Aortic smooth muscle cell (primary cell): ENCODE data around the gene CXCL13. TPM values are rescaled to one million over a fixed set of nuclear protein-coding genes. Genes with fewer than 3 reads are reported as not detected.

ENCODE experiments used
- total RNA-seq: library from RNA; depleted of rRNA; stranded (reverse); fragments of >200 nt; gene quantifications from 2 replicates; pipeline ENCODE4 v1.2.3, GENCODE V29; 2014

Gene CXCL13, protein sequence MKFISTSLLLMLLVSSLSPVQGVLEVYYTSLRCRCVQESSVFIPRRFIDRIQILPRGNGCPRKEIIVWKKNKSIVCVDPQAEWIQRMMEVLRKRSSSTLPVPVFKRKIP
- total RNA-seq, result not detected in 2 replicates

DNA sequence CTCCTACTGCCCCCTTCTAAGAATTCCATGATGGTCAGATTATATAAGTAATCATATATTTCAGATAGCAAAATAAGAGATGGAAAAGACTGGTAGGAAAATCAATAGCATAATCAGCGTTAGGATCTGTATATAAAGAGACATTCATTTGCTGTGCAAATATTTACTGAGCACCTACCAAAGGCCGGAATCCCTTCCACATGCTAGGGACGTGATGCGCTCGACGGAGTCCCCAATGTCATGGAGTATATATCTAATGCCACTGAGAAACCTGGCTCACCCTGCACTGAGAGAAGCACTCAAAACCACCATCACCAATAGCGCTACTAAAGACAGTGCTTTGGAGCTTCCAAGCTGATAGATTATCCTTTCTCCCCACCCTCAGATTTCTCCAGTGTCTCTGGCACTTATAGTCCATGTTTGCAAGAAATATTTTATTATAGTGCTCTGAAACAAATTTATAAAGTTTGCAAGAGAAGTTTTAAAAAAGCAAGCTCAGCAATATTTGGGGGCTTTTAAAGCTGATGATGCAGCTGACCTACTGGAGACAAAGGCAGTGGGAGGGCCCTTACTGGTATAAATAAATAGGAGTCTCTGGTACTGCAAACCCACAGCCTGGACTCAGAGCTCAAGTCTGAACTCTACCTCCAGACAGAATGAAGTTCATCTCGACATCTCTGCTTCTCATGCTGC is at the start of gene CXCL13:
Gene CXCL13 (plus strand): TSS at position 611 of the 693 bp plus-strand sequence. CDS start 46 bp downstream, at position 657.

Other genes with a start within 250 kb of the CXCL13 start
- 11.6 and 13.1 TPM in 2 replicates for gene CNOT6L, start 213.5 kb downstream of the CXCL13 start, total RNA-seq